ENCODE results near the gene ALB. TPM values are rescaled to one million over a fixed set of nuclear protein-coding genes. Genes with fewer than 3 reads are reported as not detected.

Gene ALB
- total RNA-seq, 1 experiment from 2014 or later: 21.3 TPM

- ATAC-seq: no peak
- H3K4me1 ChIP-seq (ENCODE audit: control insufficient read depth, insufficient read depth, low read length): no peaks in the 10 kb centered on the region
- intact Hi-C loops (cut with micrococcal nuclease; ENCODE audit: unreplicated experiment): loop anchor here (10.0 kb wide), 1 partner anchor 125 kb away; no protein-coding TSS in a partner anchor
- no TSS peak for BruUV-seq (replicated peaks)
- POLR2A ChIA-PET: no interaction called here
- DNase-seq (ENCODE audit: low read depth, low spot score): no peak
- in situ Hi-C loops (cut with HindIII; ENCODE audit: low pct_unique_long_range_greater_than_20kb, low sequenced_read_pairs): no loop called here
- H3K36me3 ChIP-seq (ENCODE audit: control insufficient read depth, insufficient read depth, low read length): no peaks in the 10 kb centered on the region
- H3K27me3 ChIP-seq (ENCODE audit: control insufficient read depth, insufficient read depth, low read length): peaks cover 3% of the 10 kb centered on the region
- no peak for TF ChIP-seq REST (IDR thresholded peaks at IDR 0.05; ENCODE audit: insufficient read depth in 1 of 2, low read depth in 2 of 2, low read length in 1 of 2)
- TF ChIP-seq SIN3A (IDR thresholded peaks at IDR 0.05; ENCODE audit: borderline replicate concordance, insufficient read depth, low read depth, low read length): no peak
- TF ChIP-seq TCF7L2 (IDR thresholded peaks at IDR 0.05; ENCODE audit: low read depth, low read length): no peak
- TF ChIP-seq CTCF (IDR thresholded peaks at IDR 0.05): no peak
- TF ChIP-seq POLR2AphosphoS5 (IDR thresholded peaks at IDR 0.05; ENCODE audit: low read depth, low read length): no peak
- H3K9me3 ChIP-seq (ENCODE audit: control insufficient read depth, insufficient read depth, low read depth, low read length): no peaks in the 10 kb centered on the region
- CTCF ChIA-PET: no interaction called here
- H3K27ac ChIP-seq (ENCODE audit: low read length): no peak overlapping the region
- no peak overlapping the region for H3K4me3 ChIP-seq (ENCODE audit: low read depth in 2 of 2, low read length in 2 of 2)
Measured at GRCh38 chr4:73439991-73440390, 35.9 kb downstream of the ALB start.

- no peak overlapping the region for H3K27ac ChIP-seq (ENCODE audit: low read length)
- CTCF ChIA-PET: no interaction called here
- ATAC-seq (no peak), DNase-seq (ENCODE audit: low read depth, low spot score) (no peak)
- POLR2A ChIA-PET: no interaction called here
- no peaks in the 10 kb centered on the region for H3K9me3 ChIP-seq (ENCODE audit: control insufficient read depth, insufficient read depth, low read depth, low read length)
- intact Hi-C loops (cut with micrococcal nuclease; ENCODE audit: unreplicated experiment) (loop anchor here (10.0 kb wide), 1 partner anchor 126 kb away; no protein-coding TSS in a partner anchor), in situ Hi-C loops (cut with HindIII; ENCODE audit: low pct_unique_long_range_greater_than_20kb, low sequenced_read_pairs) (no loop called here)
- H3K4me3 ChIP-seq (ENCODE audit: low read depth in 2 of 2, low read length in 2 of 2): no peak overlapping the region
- H3K27me3 ChIP-seq (ENCODE audit: control insufficient read depth, insufficient read depth, low read length): peaks cover 3% of the 10 kb centered on the region
- H3K4me1 ChIP-seq (ENCODE audit: control insufficient read depth, insufficient read depth, low read length): no peaks in the 10 kb centered on the region
- TF ChIP-seq CTCF (IDR thresholded peaks at IDR 0.05) (no peak), SIN3A (IDR thresholded peaks at IDR 0.05; ENCODE audit: borderline replicate concordance, insufficient read depth, low read depth, low read length) (no peak), REST (IDR thresholded peaks at IDR 0.05; ENCODE audit: insufficient read depth in 1 of 2, low read depth in 2 of 2, low read length in 1 of 2) (no peak), TCF7L2 (IDR thresholded peaks at IDR 0.05; ENCODE audit: low read depth, low read length) (no peak), POLR2AphosphoS5 (IDR thresholded peaks at IDR 0.05; ENCODE audit: low read depth, low read length) (no peak)
- H3K36me3 ChIP-seq (ENCODE audit: control insufficient read depth, insufficient read depth, low read length): no peaks in the 10 kb centered on the region
- BruUV-seq (replicated peaks): no TSS peak
Measured at GRCh38 chr4:73440653-73441052, 36.6 kb downstream of the ALB start.

Measured in Panc1 (cell line).